Measurements from ENCODE around the gene HMGCS2.

- TF ChIP-seq CTCF (IDR thresholded peaks at IDR 0.05) (no peak), POLR2A (IDR thresholded peaks at IDR 0.05) (no peak)
Observed at GRCh38 chr1:119795261-119796200, 26.8 kb upstream of the HMGCS2 start.

All from body of pancreas (tissue), 4 donors.